H1 (cell line): Measurements from ENCODE around the gene TENT5A. TPM values are rescaled to one million over a fixed set of nuclear protein-coding genes. Genes with fewer than 3 reads are reported as not detected.

ENCODE experiments used
- BRCA1 ChIP-seq: IDR thresholded peaks from 2 replicates; pipeline ENCODE4 v1.6.1; 2012; ENCODE audit warnings: low read depth, low read length, improper control_type of control experiment
- RAD21 ChIP-seq, 2 experiments: IDR thresholded peaks in 1 of 2; conservative IDR thresholded peaks in 1 of 2; 2 replicates each; pipeline ENCODE4 v1.6.1; 2011; ENCODE audit warnings: low read depth in 2 of 2, low read length in 2 of 2, improper control_type of control experiment in 1 of 2, inconsistent platforms in 1 of 2, mild to moderate bottlenecking in 1 of 2, moderate library complexity in 1 of 2
- RBBP5 ChIP-seq: IDR thresholded peaks from 2 replicates; pipeline ENCODE4 v1.7.1; 2012; ENCODE audit warnings: low read depth, mild to moderate bottlenecking, inconsistent platforms, low read length, moderate library complexity, borderline replicate concordance
- TAF1 ChIP-seq: IDR thresholded peaks from 2 replicates; pipeline ENCODE4 v1.6.1; 2011; ENCODE audit warnings: mild to moderate bottlenecking, low read depth, low read length
- YY1 ChIP-seq: IDR thresholded peaks from 2 replicates; pipeline ENCODE4 v1.6.1; 2011; ENCODE audit warnings: low read depth, mild to moderate bottlenecking, low read length
- polyA plus RNA-seq, 7 experiments: library from polyadenylated mRNA; depleted of rRNA in 3 of 7; stranded (reverse) in 5 of 7; unstranded in 2 of 7; fragments of >200 nt in 5 of 7; fragments of 200-250 nt in 2 of 7; gene quantifications; 1 replicate in 5 of 7; 2 replicates in 1 of 7; 4 replicates in 1 of 7; pipeline versions ENCODE4 v1.2.1 to v1.2.3, GENCODE V29; 2011 to 2013; ENCODE audit warnings: missing spikeins in 2 of 7, mixed read lengths in 2 of 7
- total RNA-seq: library from RNA; stranded (reverse); fragmentation: NEBNext Ultra II Directional; extraction: Animal tissue kit (Norgen Biotek cat#: 25700); gene quantifications from 2 replicates; pipeline ENCODE4 v1.2.1, GENCODE V29; 2021
- TF ChIP-seq, protein P1 (sequence below): IDR thresholded peaks from 2 replicates; pipeline ENCODE4 v1.6.1; 2011; ENCODE audit warnings: low read depth, mild to moderate bottlenecking, low read length; ENCODE audit not compliant: insufficient read depth

TENT5A gene
- total and polyA plus RNA-seq, 2 of the 8 experiments (the other 6 are each of a cell fraction or from before 2014, with no cell fraction given), result 0.91 to 2.9 TPM

DNA sequence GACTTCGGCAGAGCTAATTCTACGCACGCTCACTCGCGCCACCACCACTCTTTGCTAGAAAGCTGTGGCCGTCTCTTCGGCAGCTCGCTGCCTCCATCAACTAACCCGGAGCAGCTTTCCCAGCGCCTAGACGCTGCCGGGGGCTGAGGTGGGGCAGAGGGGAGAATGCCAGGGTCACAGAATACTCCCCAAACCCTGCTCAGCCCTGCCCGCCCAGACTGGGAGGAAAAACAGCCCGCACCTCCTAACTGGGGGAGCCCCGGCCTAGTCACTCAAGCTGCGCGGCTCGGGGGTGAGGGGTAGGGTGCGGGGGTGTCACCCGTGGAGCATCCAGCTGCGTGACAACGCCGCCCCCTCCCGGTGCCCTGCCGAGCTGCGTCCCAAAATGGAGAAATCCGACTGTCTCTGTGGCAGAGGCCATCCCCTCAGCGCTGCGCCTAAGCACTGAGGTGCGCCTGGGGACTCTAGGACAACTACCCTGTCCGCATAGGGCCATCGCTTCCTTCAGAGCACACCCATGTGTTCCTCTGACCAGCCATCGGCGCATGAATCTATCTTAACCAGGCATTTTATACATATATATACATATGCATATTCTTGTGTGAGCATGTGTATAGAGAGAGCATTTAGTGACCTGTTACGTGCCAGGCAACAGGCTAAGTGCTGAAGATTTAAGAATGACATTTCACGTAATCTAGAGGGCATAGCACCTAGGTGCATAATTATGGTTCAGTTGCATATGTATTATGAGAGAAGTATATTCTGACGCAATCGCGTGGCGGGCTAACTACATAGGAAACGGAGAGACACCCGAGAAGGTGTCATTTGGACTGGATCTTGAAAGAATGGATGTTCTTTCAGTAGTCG lies 1.5 kb upstream of the TENT5A start (continued):
- peak; percentile 83 to 84 for TF ChIP-seq RAD21 (IDR thresholded peaks at IDR 0.05 in 1 of 2, conservative IDR thresholded peaks at IDR 0.05 in 1 of 2; ENCODE audit: low read depth in 2 of 2, low read length in 2 of 2)
- TF ChIP-seq, protein P1, sequence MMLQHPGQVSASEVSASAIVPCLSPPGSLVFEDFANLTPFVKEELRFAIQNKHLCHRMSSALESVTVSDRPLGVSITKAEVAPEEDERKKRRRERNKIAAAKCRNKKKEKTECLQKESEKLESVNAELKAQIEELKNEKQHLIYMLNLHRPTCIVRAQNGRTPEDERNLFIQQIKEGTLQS, result no peak
- TF ChIP-seq YY1, result peak; percentile 72; the same call in 1 of the 2 replicates
- 0 out of 2 replicates have a peak, but pooled peaks have one; percentile 38 for TF ChIP-seq TAF1
- TF ChIP-seq RBBP5, result 0 out of 2 replicates have a peak, but pooled peaks have one; percentile 6
- TF ChIP-seq BRCA1, result no peak
